Ramos (cell line): ENCODE measurements around the gene CAMKV.

Source experiments
- in situ Hi-C: fragments of 300-500 bp; cut with MboI; formaldehyde crosslinking; loops from one replicate; pipeline ENCODE4 v1.14.3; 2022; ENCODE audit warnings: low sequenced_read_pairs; ENCODE audit not compliant: unreplicated experiment

Gene CAMKV

DNA sequence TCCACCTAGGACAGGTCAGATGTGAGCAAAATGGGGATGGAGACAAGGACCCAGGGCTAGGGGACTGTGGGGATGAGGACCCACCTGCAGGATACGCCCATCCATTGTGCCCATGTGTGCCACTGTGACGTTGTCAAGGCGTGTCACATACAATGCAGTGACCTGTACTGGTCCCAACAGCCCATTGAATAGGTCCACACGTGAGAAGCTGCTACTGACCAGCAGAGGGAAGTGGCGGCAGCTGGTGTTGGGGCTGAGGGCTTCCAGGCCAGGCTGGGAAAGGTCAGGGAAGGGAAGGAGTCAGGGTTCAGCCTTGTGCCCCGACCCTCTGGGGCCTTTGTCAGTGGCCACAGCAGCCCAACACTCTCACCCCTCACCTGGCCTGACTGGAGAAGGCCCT, 29.3 kb upstream of the CAMKV start:
- in situ Hi-C loops = no loop called here

DNA sequence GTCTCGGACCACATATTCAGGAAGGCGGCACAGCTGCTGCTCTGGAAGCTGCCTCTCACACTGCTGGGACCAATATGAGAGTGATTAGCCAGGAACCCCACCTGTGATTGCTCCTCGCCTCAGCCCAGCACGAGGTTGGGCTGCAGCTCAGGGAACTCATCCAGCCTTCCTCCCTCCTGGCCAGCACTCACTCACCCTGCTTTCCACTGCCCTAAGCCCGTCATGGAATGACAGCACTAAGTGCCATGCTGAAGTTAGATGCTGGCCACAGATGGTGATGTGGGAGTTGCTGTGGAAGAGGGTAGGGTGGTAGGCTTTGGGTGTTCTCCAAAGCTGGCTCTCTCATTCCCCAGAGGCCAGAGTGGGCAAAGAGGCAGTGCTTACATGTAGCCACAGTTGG, 26.6 kb upstream of the CAMKV start:
- in situ Hi-C loops = no loop called here

DNA sequence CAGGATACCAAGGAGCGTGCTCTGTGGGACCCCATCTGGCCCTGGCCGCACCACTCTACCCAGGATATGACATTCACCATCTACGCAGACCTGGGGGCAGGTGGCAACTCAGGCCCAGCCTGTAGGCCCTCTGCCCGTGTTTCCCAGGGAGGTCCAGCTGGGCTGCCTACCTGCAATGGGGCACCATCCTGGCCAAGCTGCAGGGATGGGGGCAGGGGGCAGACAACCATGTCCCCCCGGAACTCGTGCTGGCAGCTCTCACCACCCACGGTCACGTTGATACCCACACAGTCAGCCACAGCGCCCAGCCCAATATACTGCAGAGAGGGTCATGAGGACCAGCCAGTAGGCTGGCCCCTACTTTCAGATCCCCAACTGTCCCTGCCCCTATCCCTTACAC, 26.1 kb upstream of the CAMKV start:
- in situ Hi-C loops = no loop called here

DNA sequence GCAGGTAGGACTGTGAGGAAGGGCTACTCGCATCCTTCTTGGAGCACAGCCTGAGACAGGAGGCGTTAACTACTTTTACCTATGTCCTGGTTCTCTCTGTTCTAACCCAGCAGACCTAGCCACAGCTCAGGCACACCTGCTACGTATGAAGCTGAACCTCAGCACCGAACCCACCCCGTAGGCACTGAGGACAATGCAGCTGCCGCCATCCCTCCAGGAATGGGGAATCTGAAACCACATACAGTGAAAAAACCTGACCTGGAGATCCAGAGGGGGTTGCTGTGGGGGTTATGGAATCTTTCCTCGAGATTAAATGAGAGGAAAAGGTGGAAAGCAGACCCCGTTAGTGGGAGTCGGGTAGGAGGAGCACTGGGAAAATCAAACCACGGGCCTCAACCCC, 19.6 kb upstream of the CAMKV start:
- in situ Hi-C loops = no loop called here

DNA sequence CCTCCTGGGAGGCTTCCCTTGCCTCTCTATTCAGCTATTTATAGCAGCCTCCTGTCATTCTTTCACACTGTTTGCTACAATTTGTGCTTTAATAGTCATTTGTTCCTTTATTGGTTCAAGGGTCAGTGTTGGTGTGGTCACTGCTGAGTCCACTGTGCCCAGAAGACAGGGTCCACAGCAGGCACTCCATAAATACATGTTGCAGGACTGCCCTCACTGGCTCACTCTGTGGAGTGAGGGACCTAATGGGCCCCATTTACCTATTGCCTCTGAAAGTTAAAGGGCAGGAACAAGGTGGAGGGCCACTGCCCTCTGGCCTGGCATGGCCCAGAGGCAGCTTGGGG, 17.2 kb upstream of the CAMKV start:
- in situ Hi-C loops = no loop called here

DNA sequence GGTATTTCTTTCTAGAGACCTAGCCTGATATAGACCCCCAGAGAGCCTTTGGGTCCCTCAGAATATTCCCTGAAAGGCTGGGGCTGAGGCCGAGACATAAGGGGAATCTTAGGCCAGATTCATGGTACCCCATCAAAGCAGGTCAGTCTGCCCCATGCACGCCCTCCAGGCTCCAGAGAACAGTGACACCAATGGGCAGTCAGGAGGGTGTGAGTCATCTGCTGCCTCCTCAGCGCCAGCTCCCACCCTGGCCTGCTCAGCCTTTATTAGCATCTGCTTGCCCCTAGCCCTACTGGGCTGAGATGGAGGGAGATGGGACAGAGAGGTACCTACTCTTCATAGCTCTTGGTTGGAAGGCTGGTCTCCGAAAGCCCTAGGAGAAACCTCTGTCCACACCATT, 14.3 kb upstream of the CAMKV start:
- in situ Hi-C loops = no loop called here

DNA sequence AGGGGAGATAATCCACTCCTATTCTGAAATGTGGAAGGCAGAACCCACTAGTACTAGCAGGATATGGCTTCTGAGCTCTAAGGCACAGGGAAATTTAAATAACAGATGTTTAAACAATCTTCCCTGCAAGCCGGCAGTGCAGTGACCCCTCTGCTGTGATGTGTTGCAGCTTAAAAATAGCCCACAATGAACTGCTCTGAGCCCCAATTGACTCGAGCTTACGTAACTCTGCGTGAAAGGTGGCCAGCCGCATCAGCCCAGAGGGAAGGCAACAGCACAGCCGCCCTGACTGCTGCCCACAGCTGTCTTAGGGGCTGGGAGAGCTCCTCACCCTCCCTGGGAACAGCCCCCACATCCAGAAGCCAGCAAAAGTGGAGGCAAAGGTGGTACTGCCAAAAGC, 12.5 kb upstream of the CAMKV start:
- in situ Hi-C loops = no loop called here

DNA sequence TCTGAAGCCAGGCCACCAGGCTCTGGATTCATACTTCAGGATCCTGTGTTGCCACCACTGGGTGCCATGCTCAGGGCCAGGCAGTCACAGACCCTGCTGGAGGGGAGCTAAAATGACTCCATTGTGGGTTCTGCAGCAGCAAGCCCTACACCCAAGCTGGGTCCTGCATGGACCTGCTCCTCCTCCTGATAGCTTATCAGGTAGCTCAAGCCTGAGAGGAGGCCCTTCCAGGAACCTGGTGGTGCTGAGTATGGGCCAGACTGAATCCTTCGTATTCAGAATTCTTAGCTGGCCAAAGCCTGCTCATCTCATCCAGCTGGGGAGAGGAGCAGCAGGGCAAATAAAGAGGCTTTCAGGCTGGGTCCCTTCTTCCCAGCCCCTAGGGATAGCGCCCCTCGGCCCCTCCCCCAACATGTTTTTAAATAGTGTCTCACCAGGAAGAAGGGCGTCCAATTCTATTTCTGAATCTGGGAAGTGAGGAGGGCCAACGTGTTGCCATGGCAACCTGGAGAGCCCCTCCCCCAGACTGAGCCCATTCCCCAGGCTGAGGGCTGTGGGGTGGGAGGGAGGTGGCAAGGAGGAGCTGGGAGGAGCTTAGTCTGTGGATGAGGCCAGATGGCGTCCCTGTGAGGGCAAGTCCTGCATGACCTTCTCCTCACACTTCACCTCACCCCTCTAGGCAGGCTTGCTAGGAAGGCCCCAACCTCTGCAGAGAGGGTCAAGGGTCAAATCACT, 11.0 kb upstream of the CAMKV start:
- in situ Hi-C loops = no loop called here

DNA sequence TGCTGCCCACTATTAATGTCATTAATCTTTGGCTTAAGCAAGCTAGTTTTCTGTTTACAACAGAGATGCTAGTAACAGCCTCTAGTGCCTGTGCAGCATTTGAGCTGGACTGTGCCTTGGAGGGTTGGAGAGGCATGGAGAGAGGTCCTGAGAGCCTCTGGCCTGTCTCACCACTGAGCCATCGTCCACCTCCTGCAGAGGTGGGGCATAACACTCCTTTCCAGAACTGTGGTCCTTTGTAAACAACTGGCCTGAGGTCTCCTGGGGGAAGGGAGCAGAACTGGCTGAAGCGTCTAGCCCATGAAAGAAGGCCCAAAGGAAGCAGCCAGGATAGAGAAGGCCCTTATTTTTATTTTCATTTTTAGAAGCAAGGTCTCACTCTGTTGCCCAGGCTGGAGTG, 10.0 kb upstream of the CAMKV start:
- in situ Hi-C loops = no loop called here

DNA sequence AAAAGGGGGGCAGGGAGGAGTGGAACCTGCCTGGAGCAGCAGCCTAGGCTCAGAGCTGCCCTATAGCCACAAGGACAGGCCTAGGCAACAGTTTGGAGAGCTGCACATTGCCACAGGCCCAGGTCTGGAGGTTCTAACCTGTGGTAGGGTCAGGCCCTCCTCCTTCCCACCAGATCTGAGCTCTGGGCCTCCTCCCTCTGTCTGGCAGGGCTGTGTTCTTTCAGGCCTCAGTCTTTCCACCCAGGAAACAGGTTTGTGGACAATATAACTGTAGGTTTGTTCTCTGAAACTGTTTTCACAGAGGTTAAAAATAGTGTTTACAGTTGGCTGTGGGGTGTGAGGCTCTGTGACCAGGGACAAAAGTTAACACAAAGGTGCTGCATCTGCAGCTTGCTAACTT, 9.0 kb upstream of the CAMKV start:
- in situ Hi-C loops = no loop called here

DNA sequence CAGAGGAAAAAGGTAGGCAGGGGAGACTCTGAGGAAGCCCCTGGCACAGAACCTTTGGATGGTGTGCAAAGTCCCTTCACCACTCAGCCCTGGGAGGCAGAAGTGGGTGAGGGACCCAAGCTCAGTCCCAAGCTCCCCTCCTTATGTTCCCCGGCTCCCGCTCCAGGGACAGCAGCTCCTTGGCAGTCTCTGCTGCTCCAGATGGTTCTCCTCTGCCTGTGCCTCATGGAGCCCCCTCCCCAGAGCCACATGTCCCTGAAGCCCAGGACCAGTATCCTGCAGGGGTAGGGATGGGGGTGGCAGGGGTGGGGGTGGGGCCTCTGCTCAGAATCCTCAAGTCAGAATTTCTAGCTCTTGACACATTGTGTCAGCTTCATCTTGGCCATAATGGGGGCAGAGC, 8.0 kb upstream of the CAMKV start:
- in situ Hi-C loops = no loop called here

DNA sequence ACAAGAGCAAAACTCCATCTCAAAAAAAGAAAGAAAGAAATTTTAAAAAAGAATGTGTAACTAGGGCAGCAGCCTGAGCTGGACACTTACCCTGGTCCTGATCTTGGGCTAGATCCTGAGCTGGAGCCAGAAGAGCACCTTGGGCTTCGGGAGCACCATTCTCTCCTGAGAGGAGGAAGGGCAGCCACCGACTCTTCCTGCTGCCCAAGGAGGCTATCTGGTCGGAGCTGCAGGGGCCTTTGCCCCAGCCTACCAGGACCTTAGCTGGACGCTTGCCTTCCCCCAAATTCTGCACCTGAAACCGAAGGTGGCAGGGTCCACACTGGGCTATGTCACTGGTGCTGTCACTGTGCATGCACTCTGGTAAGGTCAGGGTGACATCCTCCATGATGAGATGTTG, 6.9 kb upstream of the CAMKV start:
- in situ Hi-C loops = no loop called here

DNA sequence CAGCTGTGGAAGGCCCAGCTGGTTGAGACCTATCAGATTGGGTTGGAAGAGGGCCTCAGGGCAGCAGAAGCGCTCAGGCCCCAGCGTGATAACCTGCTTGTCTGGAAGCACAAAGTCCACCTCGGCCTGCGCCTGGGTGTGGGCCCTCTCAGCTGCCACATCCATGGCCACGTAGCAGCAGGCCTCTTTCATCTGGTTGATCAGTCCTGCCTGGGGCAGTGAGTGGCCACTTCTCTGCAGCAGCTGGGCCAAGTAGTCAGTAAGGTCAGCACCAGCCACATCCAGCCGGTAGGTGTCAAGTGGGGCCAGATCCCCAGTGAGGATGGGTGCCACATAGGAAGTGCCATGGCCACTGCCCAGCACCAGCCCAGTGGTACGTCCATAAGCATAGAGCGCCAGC, 3.9 kb upstream of the CAMKV start:
- in situ Hi-C loops = no loop called here

DNA sequence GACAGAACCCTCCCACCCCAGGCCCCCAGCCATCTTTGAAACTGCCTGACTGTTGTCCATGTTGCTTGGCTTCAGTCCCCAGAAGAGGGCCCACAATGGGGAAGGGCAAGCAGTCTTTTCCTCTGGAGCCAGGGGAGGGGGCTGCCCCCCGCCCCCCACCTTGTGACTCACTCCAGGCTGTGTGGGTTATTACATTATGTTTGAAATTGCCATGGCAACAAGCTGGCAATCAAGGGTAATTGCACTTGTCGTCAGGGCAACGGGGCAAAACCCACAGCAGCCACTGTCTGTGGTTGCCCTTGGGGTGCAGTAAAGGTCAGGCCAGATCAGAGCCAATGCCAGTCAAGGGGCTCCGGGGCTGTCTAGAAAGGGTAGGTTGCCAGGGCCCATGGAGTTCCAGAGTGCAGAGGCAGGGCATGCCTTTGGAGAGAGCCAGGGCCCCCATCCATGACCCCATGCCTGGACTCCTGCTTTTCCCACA, 3.1 kb upstream of the CAMKV start:
- in situ Hi-C loops = no loop called here

DNA sequence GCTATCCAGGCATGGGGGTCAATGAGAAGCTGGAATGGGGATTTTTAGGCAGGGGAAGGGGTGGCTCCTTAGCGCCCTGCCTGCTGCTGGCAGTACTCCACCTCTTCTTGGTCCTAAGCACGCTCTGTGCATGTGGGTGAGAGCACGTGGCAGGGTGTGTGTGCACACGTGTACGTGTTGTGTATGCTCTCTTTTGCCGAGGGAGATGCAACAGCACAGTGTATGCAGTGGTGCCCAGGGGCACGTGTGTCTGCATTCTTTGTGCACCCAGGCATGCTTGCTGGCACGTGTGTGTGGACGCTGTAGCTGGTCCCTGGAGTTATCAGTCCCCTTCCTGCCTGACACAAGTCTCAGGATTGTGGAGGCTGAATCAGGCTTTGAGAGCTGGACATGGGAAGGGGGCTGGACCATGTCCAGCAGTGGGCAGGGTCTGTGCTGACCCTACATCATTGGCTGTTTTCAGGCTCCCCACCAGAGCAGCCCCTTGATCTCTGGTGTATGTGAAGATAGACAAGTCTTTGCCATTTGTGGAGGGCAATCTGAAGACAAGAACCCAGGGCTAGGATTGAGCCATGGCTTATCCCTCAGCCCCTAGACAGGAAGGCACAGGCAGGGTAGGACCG, 1.9 kb upstream of the CAMKV start:
- in situ Hi-C loops = no loop called here

DNA sequence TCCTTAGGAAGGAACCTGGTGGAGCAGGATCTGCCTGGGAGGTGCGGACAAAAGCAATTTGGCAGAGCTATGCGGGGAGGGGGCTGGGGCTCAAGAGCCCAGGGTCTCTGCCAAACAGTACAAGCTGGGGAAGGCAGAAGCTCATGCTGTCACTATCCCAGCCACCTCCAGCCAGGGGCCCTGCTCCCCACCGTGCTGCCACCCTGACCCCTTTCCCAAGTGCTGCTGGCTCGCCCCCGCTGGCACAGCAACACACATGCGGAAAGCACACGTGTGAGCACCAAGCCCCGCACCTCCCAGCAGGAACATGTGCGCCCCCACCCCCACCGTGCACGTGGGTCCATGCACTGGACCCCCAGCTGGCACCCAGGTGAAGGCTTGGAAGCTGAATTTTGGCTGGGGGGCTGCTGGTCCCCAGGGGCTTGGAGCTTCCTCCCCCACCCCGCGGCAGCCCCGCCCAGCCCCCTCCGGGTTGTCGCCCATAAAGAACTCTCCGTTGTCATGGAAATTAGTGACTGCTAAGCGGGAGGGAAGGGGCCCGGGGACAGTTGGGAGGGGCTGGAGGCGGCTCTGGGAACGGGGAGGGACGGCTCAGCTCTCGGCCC, 742 bp downstream of the CAMKV start:
- in situ Hi-C loops = no loop called here

DNA sequence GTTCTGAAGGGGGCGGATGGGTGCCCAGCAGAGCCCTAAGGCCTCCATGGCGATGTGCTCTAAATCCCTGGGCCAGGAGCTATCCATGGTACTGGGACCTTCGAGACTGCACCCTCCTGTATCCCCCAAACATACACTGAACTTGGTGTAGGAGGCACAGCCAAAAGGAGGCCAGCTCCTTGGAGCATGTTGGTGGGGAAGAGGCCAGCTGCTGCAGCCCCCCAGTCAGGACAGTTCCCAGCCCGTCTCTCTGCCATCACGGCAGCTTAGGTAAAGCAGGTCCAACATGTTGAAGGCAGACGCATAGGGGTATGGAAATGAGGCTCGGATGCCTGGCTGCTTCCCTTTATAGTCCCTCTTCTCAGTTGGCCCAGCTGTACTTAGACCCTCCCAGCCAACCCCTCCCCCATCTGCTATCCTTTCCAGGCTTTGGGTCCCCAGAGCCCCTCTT, 1.8 kb downstream of the CAMKV start:
- in situ Hi-C loops = no loop called here

DNA sequence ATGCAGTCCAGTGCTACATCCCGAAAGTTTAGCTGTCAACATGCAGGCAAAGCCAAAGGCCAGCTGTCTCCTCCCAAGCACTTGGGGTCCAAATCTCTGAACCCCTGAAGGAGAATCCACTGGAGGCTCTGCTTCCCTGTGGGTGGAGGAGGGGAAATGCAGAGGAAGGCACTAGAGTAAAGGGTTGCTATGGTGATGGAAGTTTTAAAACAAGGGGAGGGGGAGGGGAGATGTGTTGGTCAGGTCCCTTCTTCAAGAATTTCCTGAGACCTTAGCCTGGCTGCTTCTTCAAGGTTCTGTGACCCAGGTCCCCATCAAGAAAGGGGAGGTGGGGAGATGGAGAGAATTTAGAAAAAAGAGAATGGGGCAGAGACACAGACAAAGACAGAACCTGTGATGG, 2.3 kb downstream of the CAMKV start:
- in situ Hi-C loops = no loop called here

DNA sequence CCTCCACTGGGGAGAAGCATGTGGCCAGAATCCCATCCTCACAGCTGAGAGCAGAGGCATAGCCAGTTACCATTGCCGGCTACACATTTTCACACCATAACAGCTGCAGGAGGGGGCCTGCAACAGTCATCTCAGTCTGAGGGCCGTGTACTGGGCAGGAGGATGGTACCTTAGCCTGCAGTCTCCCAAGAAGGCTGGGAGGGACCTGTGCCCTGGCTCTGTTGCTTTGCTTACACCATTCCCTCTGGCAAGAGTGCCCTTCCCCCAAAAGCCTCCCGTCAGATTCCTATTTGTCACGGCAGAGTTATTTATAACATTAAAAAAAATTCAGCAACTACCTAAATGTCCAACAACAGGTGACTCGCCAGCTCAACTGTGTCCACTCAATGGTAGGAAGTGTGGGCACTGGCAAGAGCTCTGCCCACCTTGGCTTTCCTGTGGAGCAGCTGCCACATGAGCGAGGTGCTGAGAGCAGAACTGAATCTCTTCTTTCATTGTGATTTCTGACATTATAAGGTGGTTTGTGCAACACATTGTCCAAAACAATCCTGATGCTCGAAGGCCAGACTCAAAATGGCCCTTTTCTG, 4.4 kb downstream of the CAMKV start:
- in situ Hi-C loops = no loop called here

DNA sequence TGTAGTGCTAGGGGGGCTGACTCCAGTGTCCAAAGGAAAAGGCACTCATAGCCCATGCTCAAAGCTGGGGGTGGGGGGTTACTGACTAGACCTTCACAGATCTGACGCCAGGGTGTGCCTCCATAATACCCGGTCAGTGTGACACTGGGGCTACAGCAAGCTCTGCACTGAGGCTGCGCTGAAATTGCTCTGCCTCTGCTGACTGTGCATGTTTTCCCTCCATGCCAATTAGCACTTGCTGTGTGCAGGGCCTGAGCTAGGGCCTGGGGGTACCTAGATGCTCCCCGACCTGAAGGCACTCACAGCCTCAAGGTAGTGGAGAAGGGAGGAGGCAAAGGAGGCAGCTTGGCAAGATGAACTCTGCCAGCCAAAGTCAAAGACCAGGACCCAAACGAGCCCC, 5.2 kb downstream of the CAMKV start:
- in situ Hi-C loops = no loop called here

DNA sequence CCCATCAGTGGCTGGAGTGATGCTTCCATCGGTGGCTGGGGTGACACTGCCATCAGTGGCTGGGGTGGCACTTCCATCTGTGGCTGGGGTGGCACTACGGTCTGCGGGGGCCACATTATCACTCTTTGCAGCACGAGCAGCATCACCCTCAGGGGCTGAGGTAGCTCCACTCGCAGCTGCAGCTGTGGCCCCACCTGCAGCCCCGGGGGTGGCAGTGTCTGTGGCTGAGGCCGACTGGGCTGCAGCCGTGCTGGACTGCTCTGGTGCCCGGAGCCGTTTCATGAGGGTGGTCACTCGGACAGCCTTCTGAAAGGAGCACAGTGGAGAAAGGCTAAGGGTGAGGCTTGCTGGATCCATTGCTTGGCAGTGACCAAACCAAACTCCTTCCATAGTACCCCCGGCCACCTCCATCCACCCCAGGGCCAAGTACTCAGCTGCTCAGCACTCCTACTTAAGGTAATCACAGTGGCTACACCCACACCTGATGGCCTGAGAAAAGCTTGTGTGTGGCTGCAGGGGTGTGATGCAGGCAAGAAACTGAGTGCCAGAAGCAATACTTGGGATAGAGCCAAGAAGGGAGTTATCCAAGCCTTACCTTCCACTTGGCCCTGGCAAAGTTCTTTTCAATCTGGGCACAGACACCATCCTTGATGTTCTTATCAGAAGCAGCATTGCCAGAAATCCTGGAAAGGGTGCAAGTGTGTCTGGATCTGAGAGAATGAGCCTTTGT, 10.0 kb downstream of the CAMKV start:
- in situ Hi-C loops = no loop called here
